H1 (cell line): ENCODE measurements around the gene KRT32. TPM values are rescaled to one million over a fixed set of nuclear protein-coding genes. Genes with fewer than 3 reads are reported as not detected.

Experiments
- CTCF ChIA-PET: fragments of 300-600 bp; sonication (Branson Sonifier 250); formaldehyde crosslinking; loops from one replicate; lab custom pipeline; 2021; ENCODE audit not compliant: partially characterized antibody; lab: Charles Lee
- POLR2A ChIA-PET: fragments of 300-600 bp; sonication (Branson Sonifier 250); formaldehyde crosslinking; loops from one replicate; lab custom pipeline; 2021; ENCODE audit warnings: inconsistent platforms; ENCODE audit not compliant: partially characterized antibody; lab: Charles Lee
- DNase-seq, 2 experiments: peaks; one replicate each; pipeline versions ENCODE4 v3.0.0 to v3.0.0-alpha.2; 2010 to 2022; ENCODE audit warnings: low spot score in 2 of 2, low read depth in 1 of 2, mixed read lengths in 1 of 2
- FAIRE-seq: peaks from 2 replicates; lab custom pipeline; 2011; peaks lifted over from hg19 to GRCh38; lab: Jason Lieb, UNC
- H2AFZ ChIP-seq: 2 replicates; pipeline ENCODE4 v1.8.1; 2012; ENCODE audit warnings: low read length, inconsistent platforms
- H2AK5ac ChIP-seq: 2 replicates; pipeline ENCODE4 v1.6.1; 2013; ENCODE audit warnings: low read depth, low read length
- H2BK120ac ChIP-seq: replicated peaks from 2 replicates; pipeline ENCODE3; 2013; ENCODE audit warnings: low read depth, low read length, inconsistent platforms
- H2BK12ac ChIP-seq: 2 replicates; pipeline ENCODE4 v1.6.1; 2013; ENCODE audit warnings: low read depth, low read length
- H2BK15ac ChIP-seq: 2 replicates; pipeline ENCODE4 v1.6.1; 2013; ENCODE audit warnings: low read length
- H2BK20ac ChIP-seq: 2 replicates; pipeline ENCODE4 v1.6.1; 2013; ENCODE audit warnings: low read length
- H2BK5ac ChIP-seq: 2 replicates; pipeline ENCODE4 v1.6.1; 2013; ENCODE audit warnings: low read depth, low read length
- H3K14ac ChIP-seq: 2 replicates; pipeline ENCODE4 v1.6.1; 2013; ENCODE audit warnings: inconsistent platforms; ENCODE audit not compliant: insufficient read length
- H3K18ac ChIP-seq: 2 replicates; pipeline ENCODE4 v1.6.1; 2013; ENCODE audit warnings: low read length; ENCODE audit errors: extremely low read depth
- H3K23ac ChIP-seq: 2 replicates; pipeline ENCODE4 v1.6.1; 2013; ENCODE audit warnings: inconsistent platforms; ENCODE audit not compliant: insufficient read length
- H3K23me2 ChIP-seq: 2 replicates; pipeline ENCODE4 v1.6.1; 2013; ENCODE audit warnings: low read depth, low read length
- H3K27ac ChIP-seq: 2 replicates; pipeline ENCODE4 v1.6.1; 2011; ENCODE audit warnings: low read depth, low read length, inconsistent platforms
- H3K27me3 ChIP-seq, 4 experiments: replicated peaks in 1 of 4; 1 replicate in 1 of 4; 2 replicates in 3 of 4; pipeline versions ENCODE4 v1.6.1 to v1.8.1; 2011 to 2013; ENCODE audit warnings: low read length in 3 of 4, mild to moderate bottlenecking in 3 of 4, inconsistent platforms in 2 of 4, mixed read lengths in 2 of 4, moderate library complexity in 1 of 4; ENCODE audit not compliant: control insufficient read depth in 3 of 4, insufficient read depth in 3 of 4; ENCODE audit errors: extremely low read depth in 1 of 4
- H3K36me3 ChIP-seq, 4 experiments: 2 replicates each; pipeline versions ENCODE4 v1.6.1 to v1.8.1; 2011 to 2013; ENCODE audit warnings: mild to moderate bottlenecking in 4 of 4, low read length in 3 of 4, moderate library complexity in 2 of 4, control low read depth in 1 of 4, inconsistent platforms in 1 of 4; ENCODE audit not compliant: insufficient read depth in 4 of 4, control insufficient read depth in 2 of 4
- H3K4ac ChIP-seq: replicated peaks from 2 replicates; pipeline ENCODE3; 2013; ENCODE audit warnings: low read length, low read depth, mixed read lengths, inconsistent platforms; ENCODE audit not compliant: insufficient read length
- H3K4me1 ChIP-seq, 4 experiments: replicated peaks in 1 of 4; 1 replicate in 1 of 4; 2 replicates in 3 of 4; pipeline versions ENCODE4 v1.6.1 to v1.8.1; 2011 to 2013; ENCODE audit warnings: low read length in 3 of 4, inconsistent platforms in 2 of 4, mixed read lengths in 1 of 4; ENCODE audit not compliant: insufficient read depth in 4 of 4, control insufficient read depth in 3 of 4
- H3K4me2 ChIP-seq, 2 experiments: 2 replicates each; pipeline versions ENCODE4 v1.6.1 to v1.8.1; 2011 to 2013; ENCODE audit warnings: low read depth in 2 of 2, low read length in 2 of 2, control low read depth in 1 of 2, inconsistent platforms in 1 of 2, mild to moderate bottlenecking in 1 of 2; ENCODE audit not compliant: insufficient read depth in 1 of 2
- H3K4me3 ChIP-seq, 4 experiments: fragments of 200-600, 300-600 bp in 1 of 4; sonication (generic), shearing (Covaris generic), sonication (Bioruptor Twin) in 1 of 4; 2 replicates each; pipeline versions ENCODE4 v1.5.1 to v1.8.1; 2011 to 2016; ENCODE audit warnings: low read length in 4 of 4, low read depth in 3 of 4, control low read depth in 2 of 4, inconsistent platforms in 2 of 4, mild to moderate bottlenecking in 2 of 4, mixed read lengths in 1 of 4, moderate library complexity in 1 of 4; ENCODE audit not compliant: insufficient read depth in 2 of 4; ENCODE audit errors: extremely low read depth in 1 of 4
- H3K56ac ChIP-seq: replicated peaks from 2 replicates; pipeline ENCODE3; 2013; ENCODE audit warnings: low read depth, mild to moderate bottlenecking, mixed read lengths, low read length, inconsistent platforms; ENCODE audit not compliant: insufficient read length
- H3K79me1 ChIP-seq: 2 replicates; pipeline ENCODE4 v1.6.1; 2013; ENCODE audit warnings: low read depth, low read length, control low read depth
- H3K79me2 ChIP-seq, 2 experiments: 2 replicates each; pipeline versions ENCODE4 v1.6.1 to v1.8.1; 2012 to 2013; ENCODE audit warnings: low read length in 2 of 2, mild to moderate bottlenecking in 2 of 2, inconsistent platforms in 1 of 2; ENCODE audit not compliant: insufficient read depth in 2 of 2, control insufficient read depth in 1 of 2
- H3K9ac ChIP-seq, 4 experiments: replicated peaks in 1 of 4; 1 replicate in 1 of 4; 2 replicates in 3 of 4; pipeline versions ENCODE4 v1.6.1 to v1.8.1; 2011 to 2013; ENCODE audit warnings: low read depth in 3 of 4, low read length in 3 of 4, control low read depth in 2 of 4, mild to moderate bottlenecking in 2 of 4, moderate library complexity in 2 of 4, inconsistent platforms in 1 of 4; ENCODE audit errors: extremely low read depth in 1 of 4
- H3K9me3 ChIP-seq, 2 experiments: 2 replicates each; pipeline versions ENCODE4 v1.6.1 to v1.8.1; 2012 to 2013; ENCODE audit warnings: mild to moderate bottlenecking in 2 of 2, moderate library complexity in 2 of 2, control low read depth in 1 of 2, inconsistent platforms in 1 of 2, low read depth in 1 of 2, low read length in 1 of 2, mixed read lengths in 1 of 2; ENCODE audit not compliant: insufficient read depth in 2 of 2
- H4K20me1 ChIP-seq, 2 experiments: replicated peaks in 1 of 2; 2 replicates each; pipeline versions ENCODE3 to v1.8.1; 2011 to 2013; ENCODE audit warnings: inconsistent platforms in 2 of 2, low read length in 2 of 2, mild to moderate bottlenecking in 1 of 2; ENCODE audit not compliant: insufficient read depth in 2 of 2, control insufficient read depth in 1 of 2
- H4K5ac ChIP-seq: 2 replicates; pipeline ENCODE4 v1.6.1; 2013; ENCODE audit warnings: low read length, low read depth, mixed read lengths, inconsistent platforms; ENCODE audit not compliant: insufficient read length
- H4K8ac ChIP-seq: 2 replicates; pipeline ENCODE4 v1.8.0; 2013; ENCODE audit warnings: mild to moderate bottlenecking, moderate library complexity, low read length, inconsistent platforms; ENCODE audit not compliant: insufficient read depth; ENCODE audit errors: extremely low read depth
- H4K91ac ChIP-seq: replicated peaks from 2 replicates; pipeline ENCODE3; 2013; ENCODE audit warnings: low read length, mixed read lengths, inconsistent platforms; ENCODE audit not compliant: insufficient read length
- BACH1 ChIP-seq: IDR thresholded peaks from 2 replicates; pipeline ENCODE4 v1.6.1; 2012; ENCODE audit warnings: low read length, improper control_type of control experiment
- BCL11A ChIP-seq, 2 experiments: IDR thresholded peaks; one replicate each; pipeline ENCODE4 v1.6.1; 2011; ENCODE audit warnings: low read depth in 2 of 2, low read length in 2 of 2, mild to moderate bottlenecking in 2 of 2
- CBX8 ChIP-seq: fragments of 300-800, 300-1000 bp; sonication (generic); IDR thresholded peaks from 2 replicates; pipeline ENCODE4 v1.7.1; 2016; ENCODE audit warnings: low read depth, low read length, borderline replicate concordance
- CHD1 ChIP-seq: IDR thresholded peaks from 2 replicates; pipeline ENCODE4 v1.6.1; 2012; ENCODE audit warnings: low read depth, low read length, improper control_type of control experiment
- CREB1 ChIP-seq: IDR thresholded peaks from 2 replicates; pipeline ENCODE4 v1.6.1; 2012; ENCODE audit warnings: inconsistent platforms
- EP300 ChIP-seq, 2 experiments: IDR thresholded peaks; 1 replicate in 1 of 2; 2 replicates in 1 of 2; pipeline ENCODE4 v1.6.1; 2011 to 2012; ENCODE audit warnings: low read depth in 2 of 2, low read length in 2 of 2, mild to moderate bottlenecking in 2 of 2, borderline replicate concordance in 1 of 2, inconsistent platforms in 1 of 2, moderate library complexity in 1 of 2
- EZH2 ChIP-seq: fragments of 200-600 bp; sonication (generic); IDR thresholded peaks from 2 replicates; pipeline ENCODE4 v1.7.1; 2012; ENCODE audit warnings: low read depth, mild to moderate bottlenecking, moderate library complexity, low read length, inconsistent platforms; ENCODE audit not compliant: severe bottlenecking
- MAFK ChIP-seq: IDR thresholded peaks from 2 replicates; pipeline ENCODE4 v1.6.1; 2012; ENCODE audit warnings: low read depth, mild to moderate bottlenecking, improper control_type of control experiment, low read length
- POLR2A ChIP-seq, 2 experiments: IDR thresholded peaks; 1 replicate in 1 of 2; 2 replicates in 1 of 2; pipeline ENCODE4 v1.6.1; 2011; ENCODE audit warnings: low read depth in 2 of 2, low read length in 2 of 2, mild to moderate bottlenecking in 2 of 2; ENCODE audit errors: control extremely low read depth in 1 of 2
- RBBP5 ChIP-seq: IDR thresholded peaks from 2 replicates; pipeline ENCODE4 v1.7.1; 2012; ENCODE audit warnings: low read depth, mild to moderate bottlenecking, inconsistent platforms, low read length, moderate library complexity, borderline replicate concordance
- RNF2 ChIP-seq: fragments of 200-900, 300-1000 bp; sonication (generic); IDR thresholded peaks from 2 replicates; pipeline ENCODE4 v1.7.1; 2016; ENCODE audit warnings: borderline replicate concordance, low read depth, mild to moderate bottlenecking, antibody characterized with exemption, low read length; ENCODE audit not compliant: poor library complexity, severe bottlenecking; ENCODE audit errors: missing control alignments
- SAP30 ChIP-seq: fragments of 300-600 bp; sonication (generic); IDR thresholded peaks from 2 replicates; pipeline ENCODE4 v1.7.1; 2012; ENCODE audit warnings: low read length, moderate library complexity, mild to moderate bottlenecking, inconsistent platforms; ENCODE audit not compliant: insufficient read depth, insufficient replicate concordance
- SIX5 ChIP-seq: IDR thresholded peaks from 2 replicates; pipeline ENCODE4 v1.6.1; 2011; ENCODE audit warnings: mild to moderate bottlenecking, low read depth, low read length
- SP1 ChIP-seq: IDR thresholded peaks from 2 replicates; pipeline ENCODE4 v1.6.1; 2011; ENCODE audit warnings: low read depth, low read length
- SP2 ChIP-seq: IDR thresholded peaks from 2 replicates; pipeline ENCODE4 v1.6.1; 2012; ENCODE audit warnings: mild to moderate bottlenecking, low read length, inconsistent platforms
- WGBS, 2 experiments: shearing (Covaris generic) in 1 of 2; methylation state at CpG; one replicate each; pipeline versions ENCODE4 v1.1.6 to v1.1.7; 2013 to 2015; ENCODE audit warnings: low lambda C conversion rate in 2 of 2, mixed read lengths in 2 of 2, inconsistent platforms in 1 of 2, low coverage in 1 of 2, missing lambda C conversion rate in 1 of 2; ENCODE audit not compliant: insufficient replicate concordance in 2 of 2, insufficient coverage in 1 of 2, insufficient read length in 1 of 2; ENCODE audit errors: extremely low coverage in 1 of 2, missing lambda C conversion rate in 1 of 2; 5-methylcytosine and 5-hydroxymethylcytosine counted together
- polyA plus RNA-seq, 7 experiments: library from polyadenylated mRNA; depleted of rRNA in 3 of 7; stranded (reverse) in 5 of 7; unstranded in 2 of 7; fragments of >200 nt in 5 of 7; fragments of 200-250 nt in 2 of 7; gene quantifications; 1 replicate in 5 of 7; 2 replicates in 1 of 7; 4 replicates in 1 of 7; pipeline versions ENCODE4 v1.2.1 to v1.2.3, GENCODE V29; 2011 to 2013; ENCODE audit warnings: missing spikeins in 2 of 7, mixed read lengths in 2 of 7
- total RNA-seq: library from RNA; stranded (reverse); fragmentation: NEBNext Ultra II Directional; extraction: Animal tissue kit (Norgen Biotek cat#: 25700); gene quantifications from 2 replicates; pipeline ENCODE4 v1.2.1, GENCODE V29; 2021

The KRT32 gene
- total and polyA plus RNA-seq, 2 of the 8 experiments (the other 6 are each of a cell fraction or from before 2014, with no cell fraction given) = not detected

- POLR2A ChIA-PET = interaction anchor here (0.6 to 5.6 kb wide), 3 partner anchors 18 to 25 kb away, joined by 5 to 32 read pairs (median 14); partner anchors contain the start of gene KRT19
- H3K23ac ChIP-seq = no peak overlapping the region
- CTCF ChIA-PET = interaction anchor here (0.7 to 33.9 kb wide), 9 partner anchors 10 to 171 kb away, joined by 3 to 427 read pairs (median 6); partner anchors contain the start of gene KRT36
- TF ChIP-seq BCL11A (IDR thresholded peaks at IDR 0.05; ENCODE audit: low read depth in 2 of 2, low read length in 2 of 2) = no peak
- TF ChIP-seq MAFK = no peak
- no peak for TF ChIP-seq SIX5
- no peak for TF ChIP-seq SP1
- no peak for TF ChIP-seq EP300 (IDR thresholded peaks at IDR 0.05; ENCODE audit: borderline replicate concordance in 1 of 2, low read depth in 2 of 2, low read length in 2 of 2)
- no peak for TF ChIP-seq CHD1
- TF ChIP-seq CBX8 = no peak
- no peak for TF ChIP-seq POLR2A (IDR thresholded peaks at IDR 0.05; ENCODE audit: control extremely low read depth in 1 of 2, low read depth in 2 of 2, low read length in 2 of 2)
- no peak for TF ChIP-seq RNF2
- TF ChIP-seq EZH2 = no peak
- TF ChIP-seq BACH1 = no peak
- no peak for TF ChIP-seq RBBP5
- no peak for TF ChIP-seq SAP30
- no peak for TF ChIP-seq SP2
- TF ChIP-seq CREB1 = no peak
Measured at GRCh38 chr17:41503202-41503601, 36.0 kb upstream of the KRT32 start.

More at GRCh38 chr17:41503202-41503601, 36.0 kb upstream of the KRT32 start:
- no peaks in the 10 kb centered on the region for H3K27me3 ChIP-seq
- H3K79me2 ChIP-seq = no peaks in the 10 kb centered on the region
- H3K56ac ChIP-seq = no peak overlapping the region
- DNase-seq (no peak), FAIRE-seq (no peak)
- H2BK5ac ChIP-seq = no peak overlapping the region; the same call in 1 of the 2 replicates
- no peak overlapping the region for H3K9ac ChIP-seq
- no peaks in the 10 kb centered on the region for H3K36me3 ChIP-seq
- H4K8ac ChIP-seq = no peak overlapping the region
- no peak overlapping the region for H2AK5ac ChIP-seq
- H3K18ac ChIP-seq = no peak overlapping the region
- H3K4me1 ChIP-seq = peaks cover 0 to 19% (median 11%) of the 10 kb centered on the region in 4 experiments; a peak in 6 of 7 replicates
- 0 out of 2 replicates have a peak overlapping the region, but pooled peaks have one; percentile 72 for H2BK15ac ChIP-seq
- no peak overlapping the region for H4K5ac ChIP-seq
- no peaks in the 10 kb centered on the region for H4K20me1 ChIP-seq
- H2BK20ac ChIP-seq = no peak overlapping the region
- no peak overlapping the region for H2AFZ ChIP-seq
- 91% methylated on average over 9 of the region's 9 CpGs; no CpG with 5 or more reads in 1 of the 2 experiments for WGBS, 2 experiments
- H3K79me1 ChIP-seq = no peaks in the 10 kb centered on the region
- H3K4ac ChIP-seq = no peak overlapping the region
- H3K27ac ChIP-seq = no peak overlapping the region
- H3K9me3 ChIP-seq = no peaks in the 10 kb centered on the region
- no peak overlapping the region for H3K14ac ChIP-seq
- no peak overlapping the region for H3K4me3 ChIP-seq
- no peaks in the 10 kb centered on the region for H3K23me2 ChIP-seq
- no peak overlapping the region for H4K91ac ChIP-seq
- H2BK12ac ChIP-seq = no peak overlapping the region
- H3K4me2 ChIP-seq = no peak overlapping the region
- no peak overlapping the region for H2BK120ac ChIP-seq
